HG02642 (cell line): ENCODE results near the gene CCDC146.
"Not testable (repeated sequence)": the region's sequence is repeated elsewhere in the genome, so short reads cannot be mapped to it uniquely, and the experiment has no call there.

Experiments
- ATAC-seq: cut with Tn5 transposase; IDR thresholded peaks from one replicate; pipeline ENCODE4 v1.9.1; 2021; ENCODE audit warnings: mild to moderate bottlenecking; ENCODE audit not compliant: unreplicated experiment, poor library complexity

Gene CCDC146

DNA sequence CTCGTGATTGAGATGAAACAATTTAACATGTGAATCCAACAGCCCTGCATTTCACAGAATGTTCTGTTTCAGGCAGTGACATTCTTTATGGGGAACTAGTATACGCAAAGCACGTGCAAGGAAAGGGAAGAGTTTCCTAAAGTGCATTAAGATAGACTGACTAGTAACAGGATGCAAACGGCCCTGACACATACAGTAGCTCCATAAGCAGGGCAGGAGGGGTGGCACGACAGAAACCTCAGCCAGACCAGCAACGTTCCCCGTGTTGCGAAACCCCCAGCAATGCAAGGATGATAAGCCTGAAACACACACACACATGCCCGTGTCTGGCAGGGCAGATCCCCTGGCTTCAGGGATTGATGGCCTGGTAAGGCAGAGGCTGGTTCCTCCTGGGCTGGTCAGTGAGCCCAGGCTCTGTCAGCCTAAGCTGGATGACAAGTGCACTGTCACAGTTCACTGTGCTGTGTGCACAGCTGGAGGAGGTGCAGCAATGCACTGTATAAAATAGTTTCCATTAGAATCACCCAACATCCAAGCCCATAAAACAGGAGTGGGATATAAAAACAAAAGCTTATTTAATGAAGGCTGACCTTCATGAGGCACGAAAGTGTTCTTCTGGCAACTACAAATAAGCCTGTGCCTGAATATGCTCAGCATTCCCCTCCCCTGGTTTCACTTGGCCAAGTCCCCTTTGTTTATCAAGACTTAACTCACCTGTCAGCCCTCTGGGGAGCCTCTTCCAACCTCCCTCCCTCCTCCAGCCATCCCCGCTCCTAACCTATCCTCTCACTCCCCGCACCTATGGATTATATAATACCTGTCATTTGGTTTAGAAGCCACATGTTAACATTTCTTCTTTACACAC is 204.9 kb downstream of the CCDC146 start:
- ATAC-seq = no peak

GRCh38 chr7:77327932-77328628 is 205.7 kb downstream of the CCDC146 start:
- ATAC-seq = no peak

DNA sequence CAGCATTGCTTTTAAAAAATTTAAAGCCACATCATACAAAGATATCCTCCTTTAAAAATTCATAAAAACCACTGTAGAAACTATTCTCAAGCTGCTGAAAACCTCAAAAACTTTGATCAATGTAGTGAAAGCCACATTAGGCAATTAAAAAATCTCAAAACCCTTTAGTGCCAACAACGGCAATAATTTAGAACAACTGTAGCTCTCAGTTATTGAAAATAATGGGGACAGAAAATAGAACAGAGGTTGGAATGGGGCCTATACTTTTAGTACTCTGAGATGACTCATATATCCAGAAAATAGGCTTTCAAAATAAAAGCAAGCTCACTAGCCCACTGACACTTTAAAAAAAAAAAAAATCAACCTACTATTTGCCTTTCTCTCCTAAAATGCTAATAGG is 206.3 kb downstream of the CCDC146 start:
- ATAC-seq = no peak

DNA sequence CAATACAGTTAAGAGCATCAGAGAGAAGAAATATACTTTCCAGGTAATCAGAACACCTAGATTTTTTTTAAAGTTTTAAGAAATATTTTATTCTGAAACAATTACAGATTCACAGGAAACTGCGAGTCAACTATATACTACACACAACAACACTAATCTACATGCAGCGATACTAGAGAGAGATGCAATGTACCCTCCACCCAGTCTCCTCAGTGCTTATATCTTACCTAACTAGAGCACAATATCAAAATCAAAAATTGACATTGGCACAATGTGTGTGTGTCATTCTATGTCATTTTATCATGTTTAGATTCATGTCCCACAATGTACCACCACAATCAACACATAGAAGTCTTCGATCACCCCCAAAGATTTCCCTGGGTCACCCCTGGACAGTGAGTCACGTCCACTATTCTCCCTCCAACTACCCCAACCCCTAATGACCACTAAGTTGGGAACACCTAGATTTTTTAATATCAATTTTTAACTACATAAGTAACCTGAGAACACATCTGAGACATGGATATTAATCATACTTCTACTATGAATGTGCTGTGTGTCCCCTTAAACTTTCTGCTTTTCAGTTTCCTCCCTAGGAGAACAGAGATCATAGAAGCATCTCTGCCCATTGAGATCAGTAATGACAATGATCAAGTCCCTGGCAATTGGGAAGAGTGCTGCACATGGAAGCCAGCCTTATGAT is 207.2 kb downstream of the CCDC146 start:
- peak; percentile 22 for ATAC-seq

- peak; percentile 61 for ATAC-seq
These were observed 207.9 kb downstream of the CCDC146 start for GRCh38 chr7:77330169-77330882.

- ATAC-seq = peak; percentile 81
These were observed 209.7 kb downstream of the CCDC146 start for GRCh38 chr7:77331938-77332695.

DNA sequence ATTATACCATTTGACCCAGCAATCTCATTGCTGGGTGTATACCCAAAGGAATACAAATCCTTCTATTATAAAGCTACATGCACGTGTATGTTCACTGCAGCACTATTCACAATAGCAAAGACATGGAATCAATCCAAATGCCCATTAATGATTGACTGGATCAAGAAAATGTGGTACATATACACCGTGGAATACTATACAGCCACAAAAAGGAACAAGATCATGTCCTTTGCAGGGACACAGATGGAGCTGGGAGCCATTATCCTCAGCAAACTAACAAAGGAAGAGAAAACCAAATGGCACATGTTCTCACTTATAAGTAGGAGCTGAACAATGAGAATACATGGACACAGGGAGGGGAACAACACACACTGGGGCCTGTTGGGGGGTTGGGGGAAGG is 211.6 kb downstream of the CCDC146 start:
- ATAC-seq = not testable (repeated sequence)

- no peak for ATAC-seq
These were observed 213.2 kb downstream of the CCDC146 start for GRCh38 chr7:77335581-77335980.

- ATAC-seq = no peak
These were observed 215.1 kb downstream of the CCDC146 start for GRCh38 chr7:77337456-77337990.

- no peak for ATAC-seq
These were observed 215.8 kb downstream of the CCDC146 start for GRCh38 chr7:77338260-77338659.

DNA sequence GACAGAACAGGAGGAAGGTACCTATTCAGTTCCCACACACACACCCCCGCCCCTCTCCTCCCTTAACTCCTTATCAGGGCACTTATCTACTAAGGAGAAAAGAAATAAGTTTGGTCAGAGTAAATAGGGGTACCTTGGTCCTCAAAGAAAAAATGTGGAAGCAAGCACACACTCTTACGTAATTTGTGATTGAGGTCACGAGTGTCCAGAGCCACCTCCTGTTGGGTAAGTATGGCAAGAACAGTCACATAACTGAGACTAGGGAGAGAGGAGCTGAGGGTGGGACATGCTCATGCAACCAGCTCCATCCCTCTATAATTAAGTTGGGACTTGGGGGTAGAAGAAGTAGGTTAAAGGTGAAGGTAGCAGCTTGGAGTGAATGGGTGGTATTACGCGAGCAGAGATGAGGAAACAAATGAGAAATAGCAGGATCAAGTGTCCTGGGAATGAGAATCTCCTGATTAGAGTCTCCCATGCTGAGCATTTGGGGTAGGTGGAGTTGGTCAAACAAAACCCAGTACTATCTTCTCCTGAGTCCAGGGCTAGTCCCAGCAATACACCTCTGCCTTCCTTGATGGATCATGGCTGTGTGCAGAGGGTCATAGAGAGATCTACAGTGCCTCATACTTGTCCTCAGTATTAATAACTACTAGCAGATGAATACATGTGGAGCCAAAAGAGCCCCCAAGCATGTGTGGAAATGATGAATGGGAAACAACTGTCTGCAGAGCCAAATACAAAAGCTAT is 216.6 kb downstream of the CCDC146 start:
- ATAC-seq = no peak

- ATAC-seq = no peak
These were observed 217.3 kb downstream of the CCDC146 start for GRCh38 chr7:77339726-77340125.
